Loucy (cell line): ENCODE measurements around the gene RNF181.

Experiments
- CTCF ChIP-seq: fragments of 200-600 bp; sonication (generic); conservative IDR thresholded peaks from 2 replicates; pipeline ENCODE4 v1.5.1; 2014; ENCODE audit warnings: mild to moderate bottlenecking, antibody characterized with exemption, low read length
- EZH2phosphoT487 ChIP-seq: fragments of 200-600 bp; IDR thresholded peaks from 2 replicates; pipeline ENCODE4 v1.6.1; 2018; ENCODE audit warnings: antibody characterized with exemption, mild to moderate bottlenecking, moderate library complexity, borderline replicate concordance

- TF ChIP-seq CTCF (no peak), EZH2phosphoT487 (no peak)
Measured at GRCh38 chr2:85549826-85550225, 45.7 kb upstream of the RNF181 start.
